ENCODE measurements around the gene ACADVL.

ACADVL gene

GRCh38 chr17:7237761-7238419 lies 18.2 kb downstream of the ACADVL start:
- Histone ChIP-seq H3K4me2 (no peak overlapping the region), H3K4me1 (ENCODE audit: low read depth, poor library complexity, severe bottlenecking) (no peaks in the 10 kb centered on the region), H3K36me3 (ENCODE audit: insufficient read depth) (no peaks in the 10 kb centered on the region), H3K79me2 (ENCODE audit: insufficient read depth, low read depth) (no peaks in the 10 kb centered on the region), H3K27me3 (ENCODE audit: insufficient read depth, low read depth) (no peaks in the 10 kb centered on the region), H2AFZ (ENCODE audit: low read depth) (no peak overlapping the region), H3K27ac (no peak overlapping the region), H3K9ac (peak overlapping the region; percentile 41; the same call in 1 of the 2 replicates), H3K4me3 (IDR thresholded peaks at IDR 0.05; ENCODE audit: insufficient read depth, low read depth, low read length) (no peak overlapping the region), H4K20me1 (ENCODE audit: insufficient read depth) (no peaks in the 10 kb centered on the region)
- no peak for TF ChIP-seq CTCF (conservative IDR thresholded peaks at IDR 0.05; ENCODE audit: low read depth, low read length)

DNA sequence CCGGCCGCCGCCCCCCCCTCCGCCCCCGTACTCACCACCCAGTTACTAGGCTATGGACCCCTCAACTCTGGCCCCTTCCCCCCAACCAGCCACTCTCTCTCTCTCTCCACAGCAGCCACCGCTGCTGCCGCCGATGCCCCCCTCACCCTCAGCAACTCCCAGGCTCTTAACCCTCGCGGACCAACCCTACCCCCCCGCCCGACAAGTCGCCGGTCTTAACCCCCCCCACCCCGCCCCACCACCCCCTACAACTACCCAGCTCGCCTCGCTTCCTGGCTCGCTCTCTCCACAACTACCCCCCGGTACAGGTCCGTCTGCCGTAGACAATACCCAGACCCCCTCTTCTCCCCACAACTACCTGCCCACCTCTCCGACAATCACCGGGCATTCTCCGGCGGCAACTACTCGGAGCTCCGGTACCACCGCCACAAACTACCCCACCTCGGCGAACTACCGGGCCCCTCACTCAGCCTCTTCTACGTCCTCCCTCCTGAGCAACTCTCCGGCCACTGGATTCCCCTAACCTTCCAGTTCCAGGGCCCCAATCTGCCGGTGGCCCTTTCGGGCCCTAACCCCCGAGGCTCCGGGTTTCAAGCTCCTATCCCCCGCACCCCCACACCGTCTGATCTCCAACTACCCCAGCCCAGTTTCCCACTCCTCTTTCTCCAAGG lies 18.8 kb downstream of the ACADVL start:
- Histone ChIP-seq H3K4me1 (ENCODE audit: low read depth, poor library complexity, severe bottlenecking) (no peaks in the 10 kb centered on the region), H3K4me2 (no peak overlapping the region), H3K4me3 (IDR thresholded peaks at IDR 0.05; ENCODE audit: insufficient read depth, low read depth, low read length) (no peak overlapping the region), H3K79me2 (ENCODE audit: insufficient read depth, low read depth) (no peaks in the 10 kb centered on the region), H3K27me3 (ENCODE audit: insufficient read depth, low read depth) (no peaks in the 10 kb centered on the region), H3K36me3 (ENCODE audit: insufficient read depth) (no peaks in the 10 kb centered on the region), H4K20me1 (ENCODE audit: insufficient read depth) (no peaks in the 10 kb centered on the region), H3K9ac (peak overlapping the region; percentile 59; the same call in 1 of the 2 replicates), H2AFZ (ENCODE audit: low read depth) (no peak overlapping the region), H3K27ac (peak overlapping the region; percentile 40)
- no peak for TF ChIP-seq CTCF (conservative IDR thresholded peaks at IDR 0.05; ENCODE audit: low read depth, low read length)

DNA sequence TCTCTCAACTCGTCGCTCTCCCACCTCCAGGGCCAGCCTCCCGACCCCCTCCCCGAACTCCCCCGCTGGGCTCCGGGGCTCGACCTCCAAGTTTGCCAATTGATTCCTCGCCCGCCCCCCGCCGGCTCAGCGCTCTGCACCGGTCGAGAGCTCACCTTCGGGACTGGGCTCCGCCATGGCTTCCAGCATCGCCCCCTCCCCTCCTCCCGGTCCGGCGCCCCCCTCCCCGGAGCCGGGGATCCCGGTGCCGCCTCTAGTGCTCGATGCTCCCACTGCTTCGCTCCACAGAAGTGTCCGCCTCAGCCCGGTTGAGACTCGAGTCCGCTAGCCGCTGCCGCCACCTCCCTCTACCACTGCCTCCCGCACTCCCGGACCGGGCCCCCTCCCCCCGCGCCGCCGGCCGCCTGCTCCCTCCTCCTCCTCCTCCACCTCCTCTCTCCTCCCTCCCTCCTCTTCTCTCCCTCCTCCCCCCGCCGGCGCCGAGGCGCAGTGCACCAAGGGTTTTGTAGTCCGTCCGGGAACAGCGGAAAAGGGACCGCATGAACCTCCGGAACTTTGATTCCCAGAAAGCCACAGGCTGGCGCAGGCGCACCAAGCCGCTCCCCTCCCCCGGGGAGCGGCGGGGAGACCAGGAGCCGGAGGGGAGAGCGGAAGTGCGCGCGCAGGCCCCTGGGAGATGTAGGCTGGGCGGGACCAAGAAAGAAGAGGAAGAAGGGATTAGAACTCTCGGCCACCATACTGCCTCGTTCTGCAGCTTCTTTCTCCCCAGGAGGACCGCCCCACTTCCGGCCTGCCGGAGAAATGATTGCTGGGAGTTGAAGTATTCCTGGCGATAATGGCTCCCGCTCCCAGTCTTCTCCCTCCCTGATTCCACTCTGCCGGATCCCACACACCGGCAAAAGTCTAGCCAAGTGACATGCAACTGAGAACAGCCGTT lies 19.6 kb downstream of the ACADVL start, which contains the start of gene PHF23:
TSS of gene PHF23 (minus strand) at position 367 of the 937 bp plus-strand sequence. CDS start at position 189, 178 bp downstream.
- H3K27ac ChIP-seq = peak within 1 kb of the TSS; percentile 40
- no peak within 1 kb of the TSS for H2AFZ ChIP-seq (ENCODE audit: low read depth)
- H3K27me3 ChIP-seq (ENCODE audit: insufficient read depth, low read depth) = no peaks in the 10 kb centered on the region
- no peaks in the 10 kb centered on the region for H3K79me2 ChIP-seq (ENCODE audit: insufficient read depth, low read depth)
- H3K4me1 ChIP-seq (ENCODE audit: low read depth, poor library complexity, severe bottlenecking) = no peaks in the 10 kb centered on the region
- TF ChIP-seq CTCF (conservative IDR thresholded peaks at IDR 0.05; ENCODE audit: low read depth, low read length) = no peak
- no peaks in the 10 kb centered on the region for H4K20me1 ChIP-seq (ENCODE audit: insufficient read depth)
- peak within 1 kb of the TSS; percentile 42; the same call in 1 of the 2 replicates for H3K4me2 ChIP-seq
- peak within 1 kb of the TSS; percentile 59; the same call in 1 of the 2 replicates for H3K9ac ChIP-seq
- no peak within 1 kb of the TSS for H3K4me3 ChIP-seq (IDR thresholded peaks at IDR 0.05; ENCODE audit: insufficient read depth, low read depth, low read length)
- no peaks in the 10 kb centered on the region for H3K36me3 ChIP-seq (ENCODE audit: insufficient read depth)

DNA sequence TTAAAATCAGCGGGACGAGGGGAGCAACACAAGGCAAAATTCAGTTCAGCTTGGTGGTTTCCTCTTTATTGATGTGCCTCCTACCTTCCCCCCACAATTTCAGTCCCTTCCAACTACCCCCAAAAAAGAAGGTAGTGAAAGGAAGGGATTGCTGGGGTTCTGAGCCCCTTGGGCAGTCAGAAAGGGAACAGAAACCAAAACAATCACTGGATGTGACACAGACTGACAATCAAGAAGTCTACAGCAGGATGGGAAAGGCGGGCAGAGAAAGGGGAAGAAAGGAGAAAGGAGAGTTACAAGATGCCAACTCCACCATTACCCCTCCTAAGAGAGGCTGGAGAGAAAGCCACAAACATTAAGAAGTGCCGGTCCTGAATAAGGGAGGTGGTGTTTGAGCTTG lies 20.6 kb downstream of the ACADVL start:
- H3K4me1 ChIP-seq (ENCODE audit: low read depth, poor library complexity, severe bottlenecking) = no peaks in the 10 kb centered on the region

More for the DNA sequence above, 20.6 kb downstream of the ACADVL start:
- Histone ChIP-seq H3K4me3 (IDR thresholded peaks at IDR 0.05; ENCODE audit: insufficient read depth, low read depth, low read length) (no peak overlapping the region), H2AFZ (ENCODE audit: low read depth) (no peak overlapping the region), H3K9ac (no peak overlapping the region), H3K4me2 (no peak overlapping the region), H3K27me3 (ENCODE audit: insufficient read depth, low read depth) (no peaks in the 10 kb centered on the region), H3K27ac (no peak overlapping the region), H3K36me3 (ENCODE audit: insufficient read depth) (no peaks in the 10 kb centered on the region), H4K20me1 (ENCODE audit: insufficient read depth) (no peaks in the 10 kb centered on the region), H3K79me2 (ENCODE audit: insufficient read depth, low read depth) (no peaks in the 10 kb centered on the region)
- TF ChIP-seq CTCF (conservative IDR thresholded peaks at IDR 0.05; ENCODE audit: low read depth, low read length) = no peak
